ENCODE measurements around the gene CACNB2.

Gene CACNB2

DNA sequence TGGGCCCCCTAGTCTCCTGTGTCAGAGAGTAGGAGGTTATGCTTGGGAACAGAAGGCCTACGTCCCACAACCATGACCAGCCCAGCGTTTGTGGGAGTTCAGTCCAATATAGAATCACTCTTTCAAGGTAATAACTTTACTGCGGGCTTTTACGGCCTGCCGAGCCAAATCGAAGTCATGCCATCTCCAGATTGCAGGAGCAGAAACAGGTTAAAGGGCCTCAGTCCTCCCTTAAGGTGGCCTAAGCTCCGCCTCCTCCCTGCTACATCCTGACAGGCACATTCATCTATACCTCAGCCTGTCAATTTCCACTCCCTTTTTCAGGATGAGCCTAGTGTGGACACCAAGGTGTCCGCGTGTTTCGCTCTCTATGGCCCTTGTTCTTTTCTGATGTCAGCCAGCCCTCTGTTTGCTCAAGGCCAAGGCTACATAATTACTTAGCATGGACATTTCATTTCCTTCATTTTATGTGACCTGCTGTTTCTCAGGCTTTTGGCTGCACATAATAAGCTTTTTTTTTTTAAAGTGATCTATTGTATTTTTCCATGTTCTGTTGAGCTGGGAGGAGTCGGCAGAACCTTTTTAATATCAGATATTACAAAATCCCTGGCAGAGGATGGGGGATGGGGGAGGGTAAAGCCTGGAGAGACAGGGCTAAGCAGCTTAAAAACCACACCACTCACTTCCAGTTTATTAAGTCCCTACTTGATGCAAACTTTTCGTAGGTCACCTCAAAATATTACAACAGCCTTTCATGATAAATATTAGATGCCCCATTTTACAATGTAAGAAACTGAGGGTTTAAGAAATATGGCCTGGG lies 84.6 kb downstream of the CACNB2 start:
- H3K4me3 ChIP-seq (ENCODE audit: low read depth, low read length) = no peak overlapping the region
- TF ChIP-seq, protein P1, sequence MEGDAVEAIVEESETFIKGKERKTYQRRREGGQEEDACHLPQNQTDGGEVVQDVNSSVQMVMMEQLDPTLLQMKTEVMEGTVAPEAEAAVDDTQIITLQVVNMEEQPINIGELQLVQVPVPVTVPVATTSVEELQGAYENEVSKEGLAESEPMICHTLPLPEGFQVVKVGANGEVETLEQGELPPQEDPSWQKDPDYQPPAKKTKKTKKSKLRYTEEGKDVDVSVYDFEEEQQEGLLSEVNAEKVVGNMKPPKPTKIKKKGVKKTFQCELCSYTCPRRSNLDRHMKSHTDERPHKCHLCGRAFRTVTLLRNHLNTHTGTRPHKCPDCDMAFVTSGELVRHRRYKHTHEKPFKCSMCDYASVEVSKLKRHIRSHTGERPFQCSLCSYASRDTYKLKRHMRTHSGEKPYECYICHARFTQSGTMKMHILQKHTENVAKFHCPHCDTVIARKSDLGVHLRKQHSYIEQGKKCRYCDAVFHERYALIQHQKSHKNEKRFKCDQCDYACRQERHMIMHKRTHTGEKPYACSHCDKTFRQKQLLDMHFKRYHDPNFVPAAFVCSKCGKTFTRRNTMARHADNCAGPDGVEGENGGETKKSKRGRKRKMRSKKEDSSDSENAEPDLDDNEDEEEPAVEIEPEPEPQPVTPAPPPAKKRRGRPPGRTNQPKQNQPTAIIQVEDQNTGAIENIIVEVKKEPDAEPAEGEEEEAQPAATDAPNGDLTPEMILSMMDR (IDR thresholded peaks at IDR 0.05; ENCODE audit: borderline replicate concordance, insufficient read depth, low read depth, low read length) = no peak

DNA sequence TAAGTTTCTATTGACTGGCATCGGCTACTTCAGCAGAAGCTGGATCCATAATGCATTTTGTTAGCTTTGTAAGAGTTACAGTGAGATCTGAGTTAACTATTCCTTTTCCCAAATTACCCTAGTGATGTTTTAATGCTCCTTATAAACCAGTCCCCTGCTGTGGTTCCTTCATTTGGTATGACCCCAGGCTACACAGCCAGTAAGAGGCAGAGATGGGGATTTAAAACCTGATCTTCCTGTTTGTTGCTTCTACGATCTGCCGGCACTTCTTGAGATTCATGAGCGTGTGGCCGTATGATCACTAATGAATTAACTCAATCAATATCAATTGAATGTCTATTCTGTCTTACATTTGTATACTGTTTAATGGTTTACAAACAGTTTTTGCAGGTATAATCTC lies 86.1 kb downstream of the CACNB2 start:
- TF ChIP-seq, protein P1 (IDR thresholded peaks at IDR 0.05; ENCODE audit: borderline replicate concordance, insufficient read depth, low read depth, low read length) = no peak
- no peak overlapping the region for H3K4me3 ChIP-seq (ENCODE audit: low read depth, low read length)

DNA sequence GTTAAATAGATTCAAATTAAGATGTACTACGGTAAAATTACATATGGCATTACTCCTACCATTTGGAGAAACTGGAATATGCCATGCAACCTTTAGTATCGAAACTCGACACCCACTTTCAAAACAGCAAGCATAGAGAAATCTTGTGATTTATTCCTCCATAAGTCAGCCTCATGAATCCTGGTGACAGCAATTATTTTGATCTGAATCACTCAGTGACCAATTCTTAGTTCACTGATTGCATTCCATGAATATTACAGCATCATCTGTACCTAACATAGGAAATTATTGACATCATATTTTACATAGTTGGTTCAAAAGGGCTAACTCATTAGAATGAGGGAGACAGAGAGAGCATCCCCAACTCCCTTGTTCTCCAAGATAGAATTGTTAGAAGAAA lies 89.6 kb downstream of the CACNB2 start:
- TF ChIP-seq, protein P1 (IDR thresholded peaks at IDR 0.05; ENCODE audit: borderline replicate concordance, insufficient read depth, low read depth, low read length) = no peak
- no peak overlapping the region for H3K4me3 ChIP-seq (ENCODE audit: low read depth, low read length)

- H3K4me3 ChIP-seq (ENCODE audit: low read depth, low read length) = no peak overlapping the region
- TF ChIP-seq, protein P1 (IDR thresholded peaks at IDR 0.05; ENCODE audit: borderline replicate concordance, insufficient read depth, low read depth, low read length) = no peak
These were observed 90.6 kb downstream of the CACNB2 start for GRCh38 chr10:18230794-18231193.

- TF ChIP-seq, protein P1 (IDR thresholded peaks at IDR 0.05; ENCODE audit: borderline replicate concordance, insufficient read depth, low read depth, low read length) = no peak
- H3K4me3 ChIP-seq (ENCODE audit: low read depth, low read length) = no peak overlapping the region
These were observed 91.3 kb downstream of the CACNB2 start for GRCh38 chr10:18231480-18231879.

DNA sequence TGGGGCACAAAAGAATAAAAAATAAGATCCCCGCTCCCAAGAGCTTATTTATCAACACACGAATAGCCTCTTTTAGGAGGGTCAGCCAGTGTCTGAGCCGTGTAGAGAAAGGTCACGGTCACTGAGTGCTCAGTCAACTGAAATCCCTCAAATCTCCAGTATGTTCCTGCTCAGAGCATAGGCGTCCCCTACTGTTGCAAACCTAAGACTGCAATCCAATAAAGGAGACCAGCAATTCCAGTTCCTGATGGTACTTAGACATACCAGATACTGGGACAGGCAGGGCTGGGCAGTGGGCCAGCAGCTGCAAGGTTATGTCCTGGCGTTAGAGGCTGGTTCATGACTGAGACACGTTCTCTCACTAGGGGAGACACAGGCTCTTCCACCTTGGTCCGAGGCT lies 93.6 kb downstream of the CACNB2 start:
- TF ChIP-seq, protein P1 (IDR thresholded peaks at IDR 0.05; ENCODE audit: borderline replicate concordance, insufficient read depth, low read depth, low read length) = no peak
- H3K4me3 ChIP-seq (ENCODE audit: low read depth, low read length) = no peak overlapping the region

- no peak overlapping the region for H3K4me3 ChIP-seq (ENCODE audit: low read depth, low read length)
- TF ChIP-seq, protein P1 (IDR thresholded peaks at IDR 0.05; ENCODE audit: borderline replicate concordance, insufficient read depth, low read depth, low read length) = no peak
These were observed 95.3 kb downstream of the CACNB2 start for GRCh38 chr10:18235477-18235876.
